GM18505 (cell line): Measurements from ENCODE around the gene SELPLG.

Source experiments
- ATAC-seq: cut with Tn5 transposase; IDR thresholded peaks from one replicate; pipeline ENCODE4 v1.9.1; 2021; ENCODE audit not compliant: unreplicated experiment
- POLR2A ChIP-seq: IDR thresholded peaks from 4 replicates; pipeline ENCODE4 v1.6.1; 2011; ENCODE audit warnings: borderline replicate concordance; ENCODE audit not compliant: insufficient read depth, insufficient read length; ENCODE audit errors: extremely low read depth

SELPLG gene

DNA sequence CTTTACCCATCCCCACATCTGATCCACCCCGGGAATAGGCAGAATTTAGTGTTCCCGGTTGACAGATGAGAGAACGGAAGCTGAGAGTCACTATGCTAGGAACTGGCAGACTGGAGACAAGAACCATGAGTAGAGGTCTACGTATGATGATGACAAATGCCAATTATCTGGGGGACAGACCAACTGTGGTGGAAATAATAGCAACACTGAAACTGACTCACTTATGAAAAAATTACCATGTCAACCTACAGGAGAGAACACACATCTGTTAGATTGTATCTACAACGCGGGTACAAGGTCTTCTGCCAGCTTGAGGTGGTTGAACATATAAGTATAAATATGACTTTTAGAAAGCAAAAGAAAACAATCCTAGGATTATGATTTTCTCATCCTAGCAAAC is 15.4 kb upstream of the SELPLG start:
- ATAC-seq: no peak

DNA sequence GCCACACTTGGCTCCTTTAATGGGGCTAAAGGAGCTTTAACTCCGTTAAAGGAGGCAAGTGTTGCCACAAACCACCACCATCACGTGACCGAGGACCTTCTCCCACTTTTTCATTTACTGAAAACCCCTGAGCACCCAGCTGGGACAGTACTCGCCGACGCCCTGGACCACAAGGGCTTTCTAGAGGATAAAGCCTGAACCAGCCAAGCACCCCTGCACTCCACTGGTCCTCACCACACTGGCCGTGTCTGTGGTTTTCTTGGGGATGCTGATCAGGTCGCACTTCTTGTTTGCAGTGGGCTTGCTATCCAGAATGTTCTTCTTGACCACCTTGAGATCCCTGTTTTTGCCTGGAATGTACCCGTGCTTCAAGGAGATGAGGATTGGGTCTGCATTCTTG is 14.7 kb upstream of the SELPLG start:
- ATAC-seq: no peak
- TF ChIP-seq POLR2A: no peak

More for the DNA sequence above, 15.4 kb upstream of the SELPLG start:
- TF ChIP-seq POLR2A: no peak

DNA sequence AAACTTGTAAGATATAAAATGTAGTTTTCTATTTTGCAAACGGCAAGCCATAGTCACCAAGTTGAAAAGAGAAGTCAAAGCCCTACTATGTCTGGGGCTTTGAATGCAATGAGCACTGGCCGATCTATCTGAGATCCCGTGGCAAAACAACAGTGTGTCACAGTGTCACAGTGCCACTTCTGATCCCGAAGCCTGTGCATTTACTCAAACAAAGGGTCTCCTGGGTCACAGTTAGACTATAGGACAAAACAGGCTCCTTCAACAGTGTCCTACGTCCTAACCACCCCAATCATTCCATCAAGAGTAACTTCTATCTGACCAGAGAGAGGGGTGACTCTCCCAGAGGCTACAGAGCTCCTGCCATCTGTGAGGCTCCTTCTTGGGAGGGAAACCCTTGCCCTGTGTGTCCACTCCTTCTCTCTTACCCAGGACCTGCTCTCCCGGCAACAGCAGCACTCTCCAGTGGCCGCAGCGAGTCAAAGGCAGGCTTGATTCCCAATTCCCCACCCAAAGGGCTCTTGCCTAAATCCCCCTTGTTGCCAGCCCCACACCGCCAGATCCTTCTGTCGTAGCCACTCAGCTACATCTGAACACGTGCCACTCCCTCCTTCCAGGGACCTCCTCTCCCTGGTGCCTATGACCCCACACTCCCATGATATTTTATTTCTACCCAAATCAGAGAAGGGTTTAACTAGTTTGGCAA is 14.0 kb upstream of the SELPLG start:
- ATAC-seq: no peak

DNA sequence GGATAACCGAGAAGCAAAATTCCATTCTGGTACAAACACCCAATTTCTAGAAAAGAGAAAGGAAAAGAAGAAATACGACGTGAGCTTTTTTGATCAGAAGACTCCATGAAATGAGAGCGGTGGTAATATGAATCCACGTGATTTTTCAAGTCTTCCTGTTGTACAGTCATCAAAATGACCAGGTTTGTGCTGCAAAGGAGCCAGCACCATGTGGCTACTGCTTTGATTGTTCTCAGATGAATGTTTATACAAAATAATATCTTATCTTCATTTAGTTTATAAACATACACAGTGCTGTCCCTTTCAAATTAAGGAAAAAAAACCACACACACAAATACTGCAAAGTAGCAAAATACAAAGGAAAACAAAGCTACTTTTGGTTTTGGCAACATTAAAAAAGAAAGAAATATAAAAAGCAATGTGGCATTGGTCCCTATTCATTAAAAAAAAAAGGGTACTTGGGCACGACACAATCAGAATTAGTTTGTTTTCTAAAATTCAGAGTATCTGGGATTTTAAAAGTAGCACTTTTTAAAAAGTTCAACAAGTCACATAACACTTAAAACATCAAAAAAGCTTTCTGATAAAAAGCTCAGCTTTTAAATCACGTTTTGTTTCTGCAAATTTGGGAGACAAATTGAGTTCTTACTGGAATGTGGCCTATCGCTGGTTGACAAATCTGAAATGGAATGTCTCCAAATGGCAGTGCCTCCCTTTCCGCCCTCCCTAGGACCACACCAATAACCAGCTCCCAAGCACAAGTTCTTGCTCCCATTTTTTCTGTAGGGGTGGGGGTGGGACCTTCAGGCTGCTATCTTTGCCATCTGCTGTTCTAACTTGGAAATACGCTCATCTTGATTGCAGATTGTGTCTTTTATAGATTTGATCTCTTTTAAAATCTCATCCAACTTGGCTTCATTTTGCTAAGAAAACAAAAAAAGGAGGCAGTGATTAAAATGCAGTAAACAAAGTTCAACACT is 13.2 kb upstream of the SELPLG start:
- no peak for TF ChIP-seq POLR2A
- no peak for ATAC-seq

More for the DNA sequence above, 14.0 kb upstream of the SELPLG start:
- TF ChIP-seq POLR2A: no peak

DNA sequence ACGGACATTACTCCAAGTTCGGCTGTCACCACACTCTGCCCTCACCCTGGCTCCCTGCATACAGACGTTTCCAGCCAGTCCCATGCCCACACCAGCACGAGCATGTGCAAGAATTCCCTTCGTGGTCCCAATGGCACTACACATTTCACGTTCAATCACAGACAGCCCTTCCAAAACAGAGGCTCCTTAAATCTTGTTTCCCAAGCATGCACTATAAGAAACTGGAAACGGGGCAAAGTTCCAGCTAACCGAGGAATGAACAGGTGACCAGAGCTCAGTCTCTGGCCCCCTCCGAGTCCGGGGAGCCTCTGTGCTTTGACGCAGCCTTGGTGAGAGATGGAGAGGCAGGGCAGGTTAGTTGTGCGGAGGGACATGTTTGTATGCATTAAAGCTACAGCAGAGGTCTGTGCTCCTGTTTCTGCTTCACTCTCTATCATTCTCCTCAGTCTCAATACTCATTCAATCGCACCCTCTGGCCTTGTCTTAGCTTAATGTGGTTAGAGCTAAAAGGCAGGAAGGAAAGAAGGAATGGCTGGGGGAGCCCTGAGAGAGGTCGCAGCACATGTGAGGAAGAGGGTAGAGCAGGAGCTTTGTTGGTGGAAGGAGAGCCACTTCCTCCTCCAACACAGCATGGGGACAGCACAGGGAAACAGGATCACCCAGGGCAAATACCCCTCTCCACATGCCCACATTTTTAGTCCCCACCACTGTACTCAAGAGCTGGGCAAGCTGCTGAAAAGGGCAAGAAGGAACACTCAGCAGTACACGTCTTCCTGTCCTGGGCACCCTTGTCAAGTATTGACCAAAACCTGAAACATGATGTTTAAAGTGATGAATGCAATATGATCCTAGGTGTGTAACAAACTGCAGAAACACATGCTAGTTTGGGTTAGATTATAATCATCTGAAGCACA is 12.2 kb upstream of the SELPLG start:
- TF ChIP-seq POLR2A: no peak
- ATAC-seq: no peak

DNA sequence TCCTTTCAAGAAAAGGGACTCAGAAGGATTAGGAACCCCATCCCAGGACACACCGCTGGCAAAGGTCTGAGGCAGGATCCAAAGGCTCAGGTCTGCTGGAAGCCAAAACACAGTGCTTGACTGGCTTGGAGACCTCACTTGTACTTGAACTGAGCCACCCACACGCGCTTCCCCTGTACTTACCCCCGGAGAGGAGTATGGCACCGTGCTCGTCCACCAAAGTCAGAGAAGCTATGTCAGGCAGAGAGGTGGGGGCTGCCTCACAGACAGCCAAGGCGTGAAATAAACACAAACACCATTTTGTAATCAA is 11.1 kb upstream of the SELPLG start:
- no peak for ATAC-seq
- TF ChIP-seq POLR2A: no peak

DNA sequence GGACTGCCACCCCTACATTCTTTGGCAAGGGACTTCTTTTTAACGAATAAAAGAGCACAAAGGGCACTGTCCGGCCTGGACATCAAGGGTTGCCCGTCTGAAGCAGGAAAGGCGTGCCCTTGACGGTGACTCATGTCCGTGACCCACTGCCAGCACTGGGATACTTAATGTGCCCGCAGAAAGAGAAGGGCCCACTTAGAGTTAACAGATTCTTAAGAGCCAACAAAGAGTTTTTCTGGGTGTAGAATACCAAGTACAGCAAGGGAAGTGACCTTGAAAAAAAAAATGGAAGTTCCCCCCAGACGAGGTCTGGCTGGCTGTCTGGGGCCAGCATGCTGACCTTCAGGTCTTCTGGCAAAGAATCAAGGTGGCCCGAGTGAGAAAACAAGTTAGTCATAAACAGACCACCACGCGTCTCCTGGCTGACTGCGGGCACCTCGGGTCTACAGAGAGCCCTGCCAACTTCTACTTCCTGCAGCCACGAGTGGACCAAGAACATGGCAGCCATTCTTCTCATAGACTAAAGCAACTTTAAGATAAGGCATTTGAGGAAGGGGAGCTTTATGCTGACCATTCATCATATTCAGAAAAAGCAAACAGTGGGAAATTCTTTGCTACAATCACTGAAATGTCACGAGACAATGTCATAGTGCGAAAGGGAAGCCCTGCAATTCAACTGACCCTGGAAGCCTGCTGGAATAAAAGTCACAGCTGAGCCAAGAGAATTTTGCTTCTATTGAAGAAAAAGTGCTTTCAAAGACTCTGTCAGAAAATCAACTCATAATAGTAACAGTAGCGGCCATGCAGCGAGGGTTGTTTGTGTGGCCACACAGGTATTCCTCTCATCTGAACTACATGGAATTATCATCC is 10.5 kb upstream of the SELPLG start:
- no peak for ATAC-seq
- TF ChIP-seq POLR2A: no peak

DNA sequence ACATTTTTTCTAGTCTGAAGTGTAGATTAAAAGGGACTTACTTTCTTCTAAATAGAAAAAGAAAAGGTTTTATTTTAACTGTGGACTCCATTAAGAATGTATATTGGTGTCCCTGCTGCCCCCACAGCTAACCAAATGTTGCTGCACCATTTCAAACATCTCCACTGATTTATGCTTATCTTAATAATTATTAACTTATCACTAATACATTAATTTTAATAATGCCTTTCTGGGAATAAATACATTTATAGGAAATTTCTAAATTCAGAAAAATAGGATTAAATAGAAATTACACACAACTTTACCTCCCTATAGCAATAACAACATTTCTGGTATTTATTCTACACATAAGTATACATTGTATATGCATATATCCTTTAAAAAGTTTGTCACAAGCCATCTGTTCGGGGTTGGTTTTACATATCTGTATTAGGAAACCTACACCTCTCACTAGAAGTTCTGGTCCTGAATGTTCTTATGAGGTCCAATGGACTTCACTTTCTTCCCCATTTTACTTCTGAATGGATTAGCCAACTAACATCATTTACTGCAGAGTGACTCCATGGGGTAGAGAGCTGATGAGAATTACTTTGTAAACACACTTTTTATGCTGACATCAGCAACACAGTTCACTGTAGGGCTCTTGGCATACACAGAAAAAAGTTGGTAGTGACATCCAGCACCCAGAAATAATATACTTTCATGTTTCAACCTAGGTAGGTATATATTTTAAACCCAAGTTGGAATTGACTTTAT is 9.4 kb upstream of the SELPLG start:
- ATAC-seq: no peak
- TF ChIP-seq POLR2A: no peak

DNA sequence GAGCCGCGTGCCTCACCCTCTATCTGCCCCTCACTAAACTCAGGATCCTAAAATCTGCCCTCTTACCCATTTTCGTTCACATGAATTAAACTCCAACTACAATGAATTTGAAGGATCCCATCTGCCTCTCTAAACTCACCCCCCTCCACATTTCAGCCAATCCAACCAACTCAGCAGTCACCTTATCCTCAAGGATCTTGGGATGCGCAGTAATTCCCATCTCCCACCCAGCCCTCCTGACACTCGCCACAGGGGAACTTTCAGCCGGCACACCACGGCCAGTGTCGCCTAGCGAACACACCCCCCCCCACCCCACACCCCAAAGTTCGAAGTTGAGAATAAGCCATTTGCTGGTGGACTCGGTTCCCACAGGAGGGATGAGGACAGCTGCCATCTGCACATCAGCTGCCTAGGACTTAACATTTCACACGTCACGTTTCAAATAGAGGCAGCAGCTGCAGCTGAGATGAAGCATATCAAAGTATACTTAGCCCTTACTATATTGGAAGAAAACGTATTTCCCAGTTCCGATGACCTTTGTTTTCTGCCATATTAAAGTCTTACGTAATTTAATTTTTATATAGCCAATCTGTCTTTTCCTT is 8.7 kb upstream of the SELPLG start:
- TF ChIP-seq POLR2A: no peak
- ATAC-seq: no peak

DNA sequence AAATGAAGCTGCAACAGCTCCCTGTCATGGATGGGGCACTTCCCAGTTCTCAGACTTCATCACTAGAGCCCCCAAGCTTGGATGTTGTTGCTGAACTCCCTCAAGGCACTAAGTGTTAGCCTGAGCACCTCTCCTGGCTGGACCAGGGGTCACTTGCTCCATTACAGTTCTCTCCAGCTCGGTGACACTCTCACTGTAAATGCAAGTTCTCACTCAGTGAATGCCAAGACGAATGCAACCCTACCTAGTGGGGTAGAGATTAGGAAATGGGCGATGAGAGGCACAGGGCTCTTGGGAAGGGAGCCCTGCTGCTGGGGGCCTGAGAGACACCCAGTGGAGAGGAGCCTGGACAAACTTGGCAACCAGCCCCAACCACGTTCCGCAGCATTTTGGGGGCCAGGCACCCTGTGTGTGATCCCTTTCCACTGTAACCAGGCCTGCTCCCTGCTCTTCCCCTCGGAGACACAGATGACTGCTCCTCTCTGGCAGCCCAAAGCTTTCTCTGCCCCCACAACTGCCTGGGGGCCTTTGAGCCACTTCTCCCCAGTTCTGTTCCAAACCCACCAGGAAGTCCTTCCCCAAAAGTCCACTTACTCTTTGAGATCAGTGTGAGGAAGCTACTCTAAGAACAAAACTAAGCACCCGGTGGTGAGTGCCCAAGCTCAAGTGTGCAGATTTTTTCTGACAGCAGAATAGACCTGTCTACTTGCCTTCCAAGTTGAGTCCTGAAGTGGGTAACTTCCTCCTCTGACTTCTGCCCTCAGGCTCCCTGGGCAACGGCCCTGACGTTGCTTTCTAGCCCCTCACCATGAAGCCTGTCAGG is 8.0 kb upstream of the SELPLG start:
- no peak for ATAC-seq
- TF ChIP-seq POLR2A: no peak
